Measurements from ENCODE around the gene XPC. TPM values are rescaled to one million over a fixed set of nuclear protein-coding genes. Genes with fewer than 3 reads are reported as not detected.

The XPC gene
- total and polyA plus RNA-seq, 4 donors = 12.7 to 26.7 (median 14.2) TPM

DNA sequence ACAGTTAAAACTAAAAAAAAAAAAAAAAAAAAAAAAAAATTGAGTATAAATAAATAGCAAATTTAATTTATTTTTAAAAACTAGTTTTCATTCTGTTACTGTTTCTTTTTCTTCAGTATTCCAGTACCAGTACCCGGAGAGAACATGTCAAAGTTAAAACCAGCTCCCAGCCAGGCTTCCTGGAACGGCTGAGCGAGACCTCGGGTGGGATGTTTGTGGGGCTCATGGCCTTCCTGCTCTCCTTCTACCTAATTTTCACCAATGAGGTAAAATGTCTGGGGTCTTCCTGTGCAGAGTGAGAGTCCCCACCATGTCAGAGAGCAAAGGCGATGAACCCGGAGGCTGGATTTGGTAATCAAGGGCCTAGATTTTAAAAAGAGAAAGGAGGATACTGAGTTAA is 49.1 kb downstream of the XPC start:
- WGBS = 99% methylated on average over 6 of the region's 6 CpGs
- H3K27me3 ChIP-seq (ENCODE audit: control insufficient read depth in 4 of 4, insufficient read depth in 4 of 4, low read length in 3 of 4) = no peaks in the 10 kb centered on the region
- H3K4me3 ChIP-seq (ENCODE audit: low read depth in 1 of 3, low read length in 3 of 3) = no peak overlapping the region
- H3K36me3 ChIP-seq (ENCODE audit: control insufficient read depth in 4 of 4, insufficient read depth in 3 of 4, low read depth in 1 of 4, low read length in 3 of 4) = peaks cover 9 to 43% (median 16%) of the 10 kb centered on the region in 4 donors
- H3K9me3 ChIP-seq (ENCODE audit: control insufficient read depth in 4 of 4, low read length in 3 of 4) = no peaks in the 10 kb centered on the region
- DNase-seq (ENCODE audit: low spot score) = no peak
- no peak overlapping the region for H3K27ac ChIP-seq (ENCODE audit: low read depth in 1 of 2, low read length in 2 of 2)
- no peak overlapping the region for H3K9ac ChIP-seq (ENCODE audit: low read depth in 1 of 2, low read length in 2 of 2)
- TF ChIP-seq NR2F2 (IDR thresholded peaks at IDR 0.05) = no peak
- H3K4me1 ChIP-seq (ENCODE audit: control insufficient read depth in 4 of 4, insufficient read depth in 4 of 4, low read length in 3 of 4) = peaks cover 7 to 37% (median 26%) of the 10 kb centered on the region in 4 donors

DNA sequence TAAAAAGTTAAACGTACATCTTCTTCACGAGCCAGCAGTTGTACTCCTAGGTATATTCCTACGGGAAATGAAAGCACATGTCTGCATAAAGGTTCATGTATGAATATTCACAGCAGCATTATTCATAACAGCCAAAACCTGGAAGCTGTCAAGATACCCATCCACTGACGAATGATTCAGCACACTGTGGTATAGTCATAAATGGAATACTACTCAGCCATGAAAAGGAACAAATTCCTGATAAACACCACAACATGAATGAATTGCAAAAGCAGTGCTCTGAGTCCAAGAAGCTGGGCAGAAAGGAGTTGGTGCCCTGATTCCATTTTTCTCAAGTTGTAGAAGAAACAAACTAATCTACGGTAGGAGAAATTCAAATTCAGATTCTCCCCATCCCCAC is 49.7 kb downstream of the XPC start:
- H3K4me1 ChIP-seq (ENCODE audit: control insufficient read depth in 4 of 4, insufficient read depth in 4 of 4, low read length in 3 of 4) = peaks cover 8 to 40% (median 28%) of the 10 kb centered on the region in 4 donors
- H3K9ac ChIP-seq (ENCODE audit: low read depth in 1 of 2, low read length in 2 of 2) = no peak overlapping the region
- H3K27me3 ChIP-seq (ENCODE audit: control insufficient read depth in 4 of 4, insufficient read depth in 4 of 4, low read length in 3 of 4) = no peaks in the 10 kb centered on the region
- 88% methylated on average over 5 of the region's 5 CpGs for WGBS
- no peak overlapping the region for H3K27ac ChIP-seq (ENCODE audit: low read depth in 1 of 2, low read length in 2 of 2)
- H3K9me3 ChIP-seq (ENCODE audit: control insufficient read depth in 4 of 4, low read length in 3 of 4) = no peaks in the 10 kb centered on the region
- peaks cover 6 to 37% (median 12%) of the 10 kb centered on the region in 4 donors for H3K36me3 ChIP-seq (ENCODE audit: control insufficient read depth in 4 of 4, insufficient read depth in 3 of 4, low read depth in 1 of 4, low read length in 3 of 4)
- TF ChIP-seq SP1 (IDR thresholded peaks at IDR 0.05) = no peak
- TF ChIP-seq, protein P1, sequence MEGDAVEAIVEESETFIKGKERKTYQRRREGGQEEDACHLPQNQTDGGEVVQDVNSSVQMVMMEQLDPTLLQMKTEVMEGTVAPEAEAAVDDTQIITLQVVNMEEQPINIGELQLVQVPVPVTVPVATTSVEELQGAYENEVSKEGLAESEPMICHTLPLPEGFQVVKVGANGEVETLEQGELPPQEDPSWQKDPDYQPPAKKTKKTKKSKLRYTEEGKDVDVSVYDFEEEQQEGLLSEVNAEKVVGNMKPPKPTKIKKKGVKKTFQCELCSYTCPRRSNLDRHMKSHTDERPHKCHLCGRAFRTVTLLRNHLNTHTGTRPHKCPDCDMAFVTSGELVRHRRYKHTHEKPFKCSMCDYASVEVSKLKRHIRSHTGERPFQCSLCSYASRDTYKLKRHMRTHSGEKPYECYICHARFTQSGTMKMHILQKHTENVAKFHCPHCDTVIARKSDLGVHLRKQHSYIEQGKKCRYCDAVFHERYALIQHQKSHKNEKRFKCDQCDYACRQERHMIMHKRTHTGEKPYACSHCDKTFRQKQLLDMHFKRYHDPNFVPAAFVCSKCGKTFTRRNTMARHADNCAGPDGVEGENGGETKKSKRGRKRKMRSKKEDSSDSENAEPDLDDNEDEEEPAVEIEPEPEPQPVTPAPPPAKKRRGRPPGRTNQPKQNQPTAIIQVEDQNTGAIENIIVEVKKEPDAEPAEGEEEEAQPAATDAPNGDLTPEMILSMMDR (IDR thresholded peaks at IDR 0.05; ENCODE audit: low read depth, low read length, missing input control) = no peak
- no peak for TF ChIP-seq FOXA2 (IDR thresholded peaks at IDR 0.05)
- TF ChIP-seq RXRA (IDR thresholded peaks at IDR 0.05) = no peak
- TF ChIP-seq TAF1 (conservative IDR thresholded peaks at IDR 0.05) = no peak
- no peak for TF ChIP-seq JUND (IDR thresholded peaks at IDR 0.05)
- TF ChIP-seq, protein P2, sequence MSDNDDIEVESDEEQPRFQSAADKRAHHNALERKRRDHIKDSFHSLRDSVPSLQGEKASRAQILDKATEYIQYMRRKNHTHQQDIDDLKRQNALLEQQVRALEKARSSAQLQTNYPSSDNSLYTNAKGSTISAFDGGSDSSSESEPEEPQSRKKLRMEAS (IDR thresholded peaks at IDR 0.05) = no peak
- TF ChIP-seq, protein P3, sequence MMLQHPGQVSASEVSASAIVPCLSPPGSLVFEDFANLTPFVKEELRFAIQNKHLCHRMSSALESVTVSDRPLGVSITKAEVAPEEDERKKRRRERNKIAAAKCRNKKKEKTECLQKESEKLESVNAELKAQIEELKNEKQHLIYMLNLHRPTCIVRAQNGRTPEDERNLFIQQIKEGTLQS (IDR thresholded peaks at IDR 0.05) = no peak
- TF ChIP-seq YY1 (IDR thresholded peaks at IDR 0.05) = no peak
- no peak for TF ChIP-seq NR2F2 (IDR thresholded peaks at IDR 0.05)
- TF ChIP-seq FOXA1 (IDR thresholded peaks at IDR 0.05) = no peak
- no peak for TF ChIP-seq HNF4A (conservative IDR thresholded peaks at IDR 0.05)
- no peak for TF ChIP-seq HNF4G (IDR thresholded peaks at IDR 0.05)
- TF ChIP-seq GABPA (IDR thresholded peaks at IDR 0.05 in 1 of 2, conservative IDR thresholded peaks at IDR 0.05 in 1 of 2) = no peak
- no peak for TF ChIP-seq EGR1 (IDR thresholded peaks at IDR 0.05; ENCODE audit: low read depth in 2 of 2)
- TF ChIP-seq, protein P4, sequence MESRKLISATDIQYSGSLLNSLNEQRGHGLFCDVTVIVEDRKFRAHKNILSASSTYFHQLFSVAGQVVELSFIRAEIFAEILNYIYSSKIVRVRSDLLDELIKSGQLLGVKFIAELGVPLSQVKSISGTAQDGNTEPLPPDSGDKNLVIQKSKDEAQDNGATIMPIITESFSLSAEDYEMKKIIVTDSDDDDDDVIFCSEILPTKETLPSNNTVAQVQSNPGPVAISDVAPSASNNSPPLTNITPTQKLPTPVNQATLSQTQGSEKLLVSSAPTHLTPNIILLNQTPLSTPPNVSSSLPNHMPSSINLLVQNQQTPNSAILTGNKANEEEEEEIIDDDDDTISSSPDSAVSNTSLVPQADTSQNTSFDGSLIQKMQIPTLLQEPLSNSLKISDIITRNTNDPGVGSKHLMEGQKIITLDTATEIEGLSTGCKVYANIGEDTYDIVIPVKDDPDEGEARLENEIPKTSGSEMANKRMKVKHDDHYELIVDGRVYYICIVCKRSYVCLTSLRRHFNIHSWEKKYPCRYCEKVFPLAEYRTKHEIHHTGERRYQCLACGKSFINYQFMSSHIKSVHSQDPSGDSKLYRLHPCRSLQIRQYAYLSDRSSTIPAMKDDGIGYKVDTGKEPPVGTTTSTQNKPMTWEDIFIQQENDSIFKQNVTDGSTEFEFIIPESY (IDR thresholded peaks at IDR 0.05) = no peak
- TF ChIP-seq, protein P5, sequence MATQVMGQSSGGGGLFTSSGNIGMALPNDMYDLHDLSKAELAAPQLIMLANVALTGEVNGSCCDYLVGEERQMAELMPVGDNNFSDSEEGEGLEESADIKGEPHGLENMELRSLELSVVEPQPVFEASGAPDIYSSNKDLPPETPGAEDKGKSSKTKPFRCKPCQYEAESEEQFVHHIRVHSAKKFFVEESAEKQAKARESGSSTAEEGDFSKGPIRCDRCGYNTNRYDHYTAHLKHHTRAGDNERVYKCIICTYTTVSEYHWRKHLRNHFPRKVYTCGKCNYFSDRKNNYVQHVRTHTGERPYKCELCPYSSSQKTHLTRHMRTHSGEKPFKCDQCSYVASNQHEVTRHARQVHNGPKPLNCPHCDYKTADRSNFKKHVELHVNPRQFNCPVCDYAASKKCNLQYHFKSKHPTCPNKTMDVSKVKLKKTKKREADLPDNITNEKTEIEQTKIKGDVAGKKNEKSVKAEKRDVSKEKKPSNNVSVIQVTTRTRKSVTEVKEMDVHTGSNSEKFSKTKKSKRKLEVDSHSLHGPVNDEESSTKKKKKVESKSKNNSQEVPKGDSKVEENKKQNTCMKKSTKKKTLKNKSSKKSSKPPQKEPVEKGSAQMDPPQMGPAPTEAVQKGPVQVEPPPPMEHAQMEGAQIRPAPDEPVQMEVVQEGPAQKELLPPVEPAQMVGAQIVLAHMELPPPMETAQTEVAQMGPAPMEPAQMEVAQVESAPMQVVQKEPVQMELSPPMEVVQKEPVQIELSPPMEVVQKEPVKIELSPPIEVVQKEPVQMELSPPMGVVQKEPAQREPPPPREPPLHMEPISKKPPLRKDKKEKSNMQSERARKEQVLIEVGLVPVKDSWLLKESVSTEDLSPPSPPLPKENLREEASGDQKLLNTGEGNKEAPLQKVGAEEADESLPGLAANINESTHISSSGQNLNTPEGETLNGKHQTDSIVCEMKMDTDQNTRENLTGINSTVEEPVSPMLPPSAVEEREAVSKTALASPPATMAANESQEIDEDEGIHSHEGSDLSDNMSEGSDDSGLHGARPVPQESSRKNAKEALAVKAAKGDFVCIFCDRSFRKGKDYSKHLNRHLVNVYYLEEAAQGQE (IDR thresholded peaks at IDR 0.05) = no peak
- no peak for TF ChIP-seq RAD21 (IDR thresholded peaks at IDR 0.05)
- no peak overlapping the region for H3K4me3 ChIP-seq (ENCODE audit: low read depth in 1 of 3, low read length in 3 of 3)
- no peak for DNase-seq (ENCODE audit: low spot score)
